ENCODE measurements around the gene GAS6. TPM values are rescaled to one million over a fixed set of nuclear protein-coding genes. Genes with fewer than 3 reads are reported as not detected.

Gene GAS6
- total and polyA plus RNA-seq, 11 donors, result 96.7 to 438 (median 183) TPM

DNA sequence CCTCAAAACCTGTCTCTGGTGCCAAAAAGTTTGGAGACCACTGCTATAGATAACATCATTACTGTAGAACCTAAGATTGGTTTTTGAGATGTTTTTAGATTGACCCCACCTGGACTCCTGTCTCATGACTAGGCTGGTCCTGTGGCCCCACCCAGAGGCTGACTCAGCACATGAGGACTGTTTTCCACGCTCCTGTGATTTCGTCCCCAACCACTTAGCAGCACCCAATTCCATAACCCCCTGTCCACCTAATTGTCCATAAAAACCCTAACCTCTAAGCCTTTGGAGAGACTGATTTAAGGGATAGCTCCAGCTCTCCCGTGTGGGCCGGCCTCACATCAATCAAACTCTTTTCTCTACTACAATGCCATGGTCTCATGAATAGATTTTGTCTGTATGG is 25.6 kb upstream of the GAS6 start:
- Histone ChIP-seq H3K9me3 (peaks cover 0 to 10% (median 0%) of the 10 kb centered on the region in 12 donors), H3K27me3 (no peaks in the 10 kb centered on the region), H3K4me1 (peaks cover 0 to 17% (median 8%) of the 10 kb centered on the region in 12 donors), H3K4me3 (no peak overlapping the region), H3K27ac (no peak overlapping the region), H3K36me3 (no peaks in the 10 kb centered on the region)
- DNase-seq (no peak), ATAC-seq (no peak)
- WGBS, 4 donors, result 89 to 94% (median 90%) methylated on average over 4 of the region's 4 CpGs
- TF ChIP-seq, protein P1, sequence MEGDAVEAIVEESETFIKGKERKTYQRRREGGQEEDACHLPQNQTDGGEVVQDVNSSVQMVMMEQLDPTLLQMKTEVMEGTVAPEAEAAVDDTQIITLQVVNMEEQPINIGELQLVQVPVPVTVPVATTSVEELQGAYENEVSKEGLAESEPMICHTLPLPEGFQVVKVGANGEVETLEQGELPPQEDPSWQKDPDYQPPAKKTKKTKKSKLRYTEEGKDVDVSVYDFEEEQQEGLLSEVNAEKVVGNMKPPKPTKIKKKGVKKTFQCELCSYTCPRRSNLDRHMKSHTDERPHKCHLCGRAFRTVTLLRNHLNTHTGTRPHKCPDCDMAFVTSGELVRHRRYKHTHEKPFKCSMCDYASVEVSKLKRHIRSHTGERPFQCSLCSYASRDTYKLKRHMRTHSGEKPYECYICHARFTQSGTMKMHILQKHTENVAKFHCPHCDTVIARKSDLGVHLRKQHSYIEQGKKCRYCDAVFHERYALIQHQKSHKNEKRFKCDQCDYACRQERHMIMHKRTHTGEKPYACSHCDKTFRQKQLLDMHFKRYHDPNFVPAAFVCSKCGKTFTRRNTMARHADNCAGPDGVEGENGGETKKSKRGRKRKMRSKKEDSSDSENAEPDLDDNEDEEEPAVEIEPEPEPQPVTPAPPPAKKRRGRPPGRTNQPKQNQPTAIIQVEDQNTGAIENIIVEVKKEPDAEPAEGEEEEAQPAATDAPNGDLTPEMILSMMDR (IDR thresholded peaks at IDR 0.05), result no peak
- TF ChIP-seq POLR2A (IDR thresholded peaks at IDR 0.05), result no peak
- intact Hi-C loops (cut with DNase I), result no loop called here

DNA sequence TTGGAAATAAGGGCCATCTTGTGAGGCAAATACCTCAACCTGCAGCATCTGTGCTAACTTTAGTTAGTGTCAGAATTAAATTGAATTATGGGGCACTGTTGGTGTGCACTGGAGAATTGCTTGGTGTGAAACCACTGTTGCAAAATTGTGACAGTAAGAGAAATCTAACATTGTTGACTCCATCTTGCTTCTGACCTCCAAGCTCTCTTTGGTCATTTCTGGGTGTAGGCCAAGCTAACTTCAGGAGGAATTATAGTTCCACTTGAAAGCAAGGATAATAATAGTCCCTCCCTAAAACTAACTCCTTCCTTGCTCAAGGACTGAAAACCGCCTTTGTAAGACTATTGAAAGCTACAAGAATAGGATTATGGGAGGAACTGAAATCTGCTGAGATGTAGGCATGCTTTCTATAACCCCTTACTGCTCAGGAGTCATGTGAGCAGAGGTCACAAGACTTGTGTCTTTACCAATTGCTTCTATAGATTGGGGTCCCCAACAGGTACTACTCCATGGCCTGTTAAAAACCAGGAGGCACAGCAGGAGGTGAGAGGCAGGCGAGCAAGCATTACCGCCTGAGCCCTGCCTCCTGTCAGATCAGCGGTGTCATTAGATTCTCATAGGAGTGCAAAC is 24.9 kb upstream of the GAS6 start:
- intact Hi-C loops (cut with DNase I), result no loop called here
- peak in 1 of 4 donors; percentile 26 for ATAC-seq
- peaks cover 0 to 19% (median 8%) of the 10 kb centered on the region in 12 donors for H3K4me1 ChIP-seq
- 93 to 97% (median 96%) methylated on average over 4 of the region's 4 CpGs for WGBS, 4 donors
- H3K27me3 ChIP-seq, result no peaks in the 10 kb centered on the region
- no peak overlapping the region for H3K27ac ChIP-seq
- no peak overlapping the region for H3K4me3 ChIP-seq
- no peak for DNase-seq
- peaks cover 0 to 10% (median 0%) of the 10 kb centered on the region in 12 donors for H3K9me3 ChIP-seq
- no peak for TF ChIP-seq POLR2A (IDR thresholded peaks at IDR 0.05)
- TF ChIP-seq, protein P1 (IDR thresholded peaks at IDR 0.05), result no peak
- H3K36me3 ChIP-seq, result no peaks in the 10 kb centered on the region

DNA sequence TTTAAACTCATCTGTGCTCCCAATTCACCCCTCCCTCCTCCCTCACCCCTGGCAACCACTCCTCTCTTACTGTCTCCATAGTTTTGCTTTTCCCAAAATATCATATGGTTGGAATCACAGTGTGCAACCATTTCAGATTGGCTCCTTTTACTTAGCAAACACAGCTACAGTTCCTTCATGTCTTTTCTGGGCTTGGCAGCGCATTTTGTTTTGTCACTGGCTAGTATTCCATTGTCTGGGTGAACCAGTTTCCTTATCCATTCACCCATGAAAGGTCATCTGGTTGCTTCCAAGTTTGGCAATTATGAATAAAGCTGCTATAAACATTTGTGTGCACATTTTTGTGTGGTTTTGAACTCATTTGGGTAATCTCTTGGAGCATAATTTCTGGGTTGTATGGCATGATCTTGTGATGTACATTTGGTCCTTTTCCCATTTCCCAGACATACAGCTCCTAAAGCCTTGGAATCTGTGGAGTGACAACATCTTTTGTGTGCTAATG is 23.9 kb upstream of the GAS6 start:
- DNase-seq (no peak), ATAC-seq (peak in 2 of 4 donors; percentile 41)
- H3K4me1 ChIP-seq, result peaks cover 0 to 28% (median 11%) of the 10 kb centered on the region in 12 donors
- H3K36me3 ChIP-seq, result no peaks in the 10 kb centered on the region
- intact Hi-C loops (cut with DNase I), result no loop called here
- H3K9me3 ChIP-seq, result peaks cover 0 to 9% (median 0%) of the 10 kb centered on the region in 12 donors
- no peaks in the 10 kb centered on the region for H3K27me3 ChIP-seq
- H3K4me3 ChIP-seq, result no peak overlapping the region
- 76 to 83% (median 79%) methylated on average over 1 of the region's 1 CpG for WGBS, 4 donors
- no peak overlapping the region for H3K27ac ChIP-seq
- TF ChIP-seq, protein P1 (IDR thresholded peaks at IDR 0.05), result no peak
- no peak for TF ChIP-seq POLR2A (IDR thresholded peaks at IDR 0.05)

DNA sequence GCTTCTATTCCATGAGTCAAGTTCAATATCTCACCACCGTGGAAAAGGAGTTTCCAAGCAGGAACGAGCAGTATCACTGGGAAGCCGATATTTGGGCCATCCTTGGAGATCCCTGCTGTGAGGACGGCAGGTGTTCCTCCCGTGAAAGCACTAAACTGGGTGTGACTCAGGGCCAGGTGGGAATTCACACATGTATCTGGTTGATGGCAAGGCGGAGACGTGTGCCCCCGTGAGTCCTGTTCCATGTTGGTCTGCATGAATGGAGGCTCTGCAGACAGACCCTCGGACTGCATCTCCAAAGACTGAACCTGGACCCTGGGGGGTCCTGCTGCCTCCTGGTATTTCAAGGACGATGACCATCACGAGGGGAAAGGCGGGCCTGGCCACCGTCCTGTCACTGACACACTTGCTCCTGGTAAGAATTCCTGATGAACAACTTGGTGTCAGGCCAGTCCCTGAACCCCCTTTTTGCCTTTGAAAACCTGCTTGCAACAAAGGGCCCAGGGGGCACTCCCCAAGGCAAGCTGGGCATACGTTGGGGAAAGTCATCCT is 22.8 kb upstream of the GAS6 start:
- ATAC-seq (no peak), DNase-seq (no peak)
- Histone ChIP-seq H3K36me3 (no peaks in the 10 kb centered on the region), H3K27ac (no peak overlapping the region), H3K4me1 (peaks cover 3 to 39% (median 22%) of the 10 kb centered on the region in 12 donors), H3K27me3 (no peaks in the 10 kb centered on the region), H3K9me3 (no peaks in the 10 kb centered on the region), H3K4me3 (no peak overlapping the region)
- intact Hi-C loops (cut with DNase I), result no loop called here
- 94 to 96% (median 96%) methylated on average over 14 of the region's 14 CpGs for WGBS, 4 donors
- no peak for TF ChIP-seq POLR2A (IDR thresholded peaks at IDR 0.05)
- TF ChIP-seq, protein P1 (IDR thresholded peaks at IDR 0.05), result no peak
